Endodermal cell (in vitro differentiated cells): Measurements from ENCODE around the gene ESM1. TPM values are rescaled to one million over a fixed set of nuclear protein-coding genes. Genes with fewer than 3 reads are reported as not detected.

ENCODE experiments used
- DNase-seq: peaks from one replicate; pipeline ENCODE4 v3.0.0-alpha.2; 2017
- H3K27ac ChIP-seq: 2 replicates; pipeline ENCODE4 v1.5.1; 2013; ENCODE audit warnings: mild to moderate bottlenecking, low read depth, low read length, moderate library complexity
- H3K27me3 ChIP-seq: 2 replicates; pipeline ENCODE4 v1.6.1; 2013; ENCODE audit warnings: mild to moderate bottlenecking, low read length, moderate library complexity; ENCODE audit not compliant: insufficient read depth, control insufficient read depth, poor library complexity, severe bottlenecking
- H3K36me3 ChIP-seq: 2 replicates; pipeline ENCODE4 v1.7.0; 2013; ENCODE audit warnings: mild to moderate bottlenecking, low read length, moderate library complexity; ENCODE audit not compliant: control insufficient read depth, insufficient read depth
- H3K4me1 ChIP-seq: one replicate; pipeline ENCODE4 v1.7.0; 2013; ENCODE audit warnings: low read length; ENCODE audit not compliant: control insufficient read depth, insufficient read depth
- H3K4me3 ChIP-seq: 2 replicates; pipeline ENCODE4 v1.5.1; 2013; ENCODE audit warnings: mild to moderate bottlenecking, low read length, moderate library complexity
- H3K9ac ChIP-seq: 2 replicates; pipeline ENCODE4 v1.6.1; 2013; ENCODE audit warnings: mild to moderate bottlenecking, low read length, moderate library complexity; ENCODE audit not compliant: poor library complexity, severe bottlenecking; ENCODE audit errors: extremely low read depth
- H3K9me3 ChIP-seq: 2 replicates; pipeline ENCODE4 v1.6.1; 2013; ENCODE audit warnings: mild to moderate bottlenecking, low read length, moderate library complexity; ENCODE audit not compliant: control insufficient read depth
- H3K27ac Mint-ChIP-seq: 2 replicates; pipeline ENCODE4 v1.8.0; 2020; ENCODE audit warnings: mixed read lengths
- H3K27me3 Mint-ChIP-seq: 2 replicates; pipeline ENCODE4 v1.8.0; 2021; ENCODE audit warnings: mild to moderate bottlenecking, mixed read lengths; ENCODE audit not compliant: insufficient read depth
- H3K36me3 Mint-ChIP-seq: 2 replicates; pipeline ENCODE4 v1.8.0; 2020; ENCODE audit warnings: low read depth, mixed read lengths
- H3K4me1 Mint-ChIP-seq: 2 replicates; pipeline ENCODE4 v1.8.0; 2020; ENCODE audit warnings: mixed read lengths
- H3K4me3 Mint-ChIP-seq: 2 replicates; pipeline ENCODE4 v1.8.0; 2020; ENCODE audit warnings: mild to moderate bottlenecking, moderate library complexity, mixed read lengths
- H3K9me3 Mint-ChIP-seq: 2 replicates; pipeline ENCODE4 v1.8.0; 2020; ENCODE audit warnings: mild to moderate bottlenecking, mixed read lengths
- CTCF ChIP-seq: fragments of 200-600 bp; sonication (generic); conservative IDR thresholded peaks from 2 replicates; pipeline ENCODE4 v1.5.0; 2021; ENCODE audit warnings: antibody characterized with exemption, mild to moderate bottlenecking
- WGBS, 2 experiments: methylation state at CpG; one replicate each; pipeline versions ENCODE4 v1.1.5 to v1.1.7; 2013; ENCODE audit warnings: missing lambda C conversion rate in 2 of 2, mixed read lengths in 1 of 2; ENCODE audit not compliant: insufficient coverage in 1 of 2, insufficient read length in 1 of 2; 5-methylcytosine and 5-hydroxymethylcytosine counted together
- total RNA-seq, 2 donors: library from RNA; stranded (reverse); fragmentation: NEBNext Ultra II Directional in 1 of 2; extraction: Animal tissue kit (Norgen Biotek cat#: 25700) in 1 of 2; gene quantifications; 2 replicates in 1 of 2; 3 replicates in 1 of 2; pipeline ENCODE4 v1.2.1, GENCODE V29; 2021

Gene ESM1
- total RNA-seq, 2 donors from 2014 or later = not detected

- no peaks in the 10 kb centered on the region for H3K4me1 ChIP-seq
- DNase-seq = no peak
- H3K9me3 ChIP-seq = no peaks in the 10 kb centered on the region
- Mint-ChIP-seq H3K27ac (no peak overlapping the region), H3K4me1 (peaks cover 47% of the 10 kb centered on the region), H3K36me3 (no peaks in the 10 kb centered on the region), H3K4me3 (no peak overlapping the region), H3K9me3 (no peaks in the 10 kb centered on the region), H3K27me3 (peaks cover 26% of the 10 kb centered on the region)
- no peaks in the 10 kb centered on the region for H3K27me3 ChIP-seq
- 94% methylated on average over 2 of the region's 2 CpGs; no CpG with 5 or more reads in 1 of the 2 experiments for WGBS, 2 experiments
- no peak for TF ChIP-seq CTCF
- no peak overlapping the region for H3K27ac ChIP-seq
- H3K4me3 ChIP-seq = no peak overlapping the region
- H3K36me3 ChIP-seq = no peaks in the 10 kb centered on the region
- no peak overlapping the region for H3K9ac ChIP-seq
Observed at GRCh38 chr5:54988817-54989216, 3.4 kb upstream of the ESM1 start.

- no peaks in the 10 kb centered on the region for H3K36me3 ChIP-seq
- no peak overlapping the region for H3K27ac Mint-ChIP-seq
- H3K4me1 ChIP-seq = no peaks in the 10 kb centered on the region
- H3K9me3 ChIP-seq = no peaks in the 10 kb centered on the region
- TF ChIP-seq CTCF = no peak
- 97 to 100% methylated on average over 1 of the region's 1 CpG for WGBS, 2 experiments
- no peak overlapping the region for H3K4me3 Mint-ChIP-seq
- H3K27ac ChIP-seq = no peak overlapping the region
- no peak overlapping the region for H3K9ac ChIP-seq
- H3K9me3 Mint-ChIP-seq = no peaks in the 10 kb centered on the region
- no peaks in the 10 kb centered on the region for H3K27me3 ChIP-seq
- no peaks in the 10 kb centered on the region for H3K36me3 Mint-ChIP-seq
- DNase-seq = no peak
- no peak overlapping the region for H3K4me3 ChIP-seq
- peaks cover 41% of the 10 kb centered on the region for H3K4me1 Mint-ChIP-seq
- peaks cover 29% of the 10 kb centered on the region for H3K27me3 Mint-ChIP-seq
Observed at GRCh38 chr5:54988218-54988617, 2.8 kb upstream of the ESM1 start.

- DNase-seq = no peak
- 89 to 96% methylated on average over 4 to 5 of the region's 5 CpGs for WGBS, 2 experiments
- Histone ChIP-seq H3K9ac (no peak overlapping the region), H3K27me3 (no peaks in the 10 kb centered on the region), H3K4me3 (no peak overlapping the region), H3K4me1 (no peaks in the 10 kb centered on the region), H3K27ac (no peak overlapping the region), H3K9me3 (no peaks in the 10 kb centered on the region), H3K36me3 (no peaks in the 10 kb centered on the region)
- H3K27me3 Mint-ChIP-seq = peaks cover 31% of the 10 kb centered on the region
- no peak overlapping the region for H3K4me3 Mint-ChIP-seq
- no peaks in the 10 kb centered on the region for H3K9me3 Mint-ChIP-seq
- peaks cover 48% of the 10 kb centered on the region for H3K4me1 Mint-ChIP-seq
- H3K27ac Mint-ChIP-seq = no peak overlapping the region
- TF ChIP-seq CTCF = no peak
- H3K36me3 Mint-ChIP-seq = no peaks in the 10 kb centered on the region
Observed at GRCh38 chr5:54986269-54986654, 869 bp upstream of the ESM1 start.
